Measurements from ENCODE around the gene RGP1. TPM values are rescaled to one million over a fixed set of nuclear protein-coding genes. Genes with fewer than 3 reads are reported as not detected.

RGP1 gene
- total RNA-seq, 1 experiment from 2014 or later: 27.1 TPM

DNA sequence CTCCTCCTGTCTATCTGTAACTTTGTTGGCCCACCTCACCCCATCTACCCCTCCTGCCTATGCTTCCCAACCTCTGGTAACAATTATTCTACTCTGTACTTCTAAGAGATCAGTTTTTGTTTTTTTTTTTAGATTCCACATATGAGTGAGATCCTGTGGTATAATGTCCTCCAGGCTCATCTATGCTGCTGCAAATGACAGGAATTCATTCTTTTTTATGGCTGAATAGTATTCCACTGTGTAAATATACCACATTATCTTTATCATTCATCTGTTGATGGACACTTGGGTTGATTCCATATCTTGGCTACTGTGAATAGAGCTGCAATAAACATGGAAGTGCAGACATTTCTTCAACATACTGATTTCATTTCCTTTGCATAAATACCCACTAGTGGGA, 34.3 kb downstream of the RGP1 start:
- H3K9me3 Mint-ChIP-seq (ENCODE audit: unreplicated experiment): no peaks in the 10 kb centered on the region
- no peaks in the 10 kb centered on the region for H3K27me3 Mint-ChIP-seq (ENCODE audit: insufficient read depth, unreplicated experiment)
- Histone ChIP-seq H3K4me3 (ENCODE audit: low read depth, low read length) (no peak overlapping the region), H3K27me3 (replicated peaks; ENCODE audit: control insufficient read depth, insufficient read depth, low read length) (no peaks in the 10 kb centered on the region), H3K36me3 (ENCODE audit: control insufficient read depth, insufficient read depth, low read length) (no peaks in the 10 kb centered on the region), H3K4me1 (no peaks in the 10 kb centered on the region), H3K9me3 (no peaks in the 10 kb centered on the region)
- intact Hi-C loops (cut with micrococcal nuclease; ENCODE audit: unreplicated experiment): no loop called here
- no TSS peak for BruUV-seq (replicated peaks)
- CTCF ChIA-PET: interaction anchor here (1.2 to 1.3 kb wide), 2 partner anchors 12 to 31 kb away, joined by 4 read pairs; partner anchors contain the start of gene HINT2
- POLR2A ChIA-PET: no interaction called here
- H3K4me3 Mint-ChIP-seq (ENCODE audit: unreplicated experiment): no peak overlapping the region
- no peaks in the 10 kb centered on the region for H3K4me1 Mint-ChIP-seq (ENCODE audit: low read depth, unreplicated experiment)
- TF ChIP-seq, protein P1, sequence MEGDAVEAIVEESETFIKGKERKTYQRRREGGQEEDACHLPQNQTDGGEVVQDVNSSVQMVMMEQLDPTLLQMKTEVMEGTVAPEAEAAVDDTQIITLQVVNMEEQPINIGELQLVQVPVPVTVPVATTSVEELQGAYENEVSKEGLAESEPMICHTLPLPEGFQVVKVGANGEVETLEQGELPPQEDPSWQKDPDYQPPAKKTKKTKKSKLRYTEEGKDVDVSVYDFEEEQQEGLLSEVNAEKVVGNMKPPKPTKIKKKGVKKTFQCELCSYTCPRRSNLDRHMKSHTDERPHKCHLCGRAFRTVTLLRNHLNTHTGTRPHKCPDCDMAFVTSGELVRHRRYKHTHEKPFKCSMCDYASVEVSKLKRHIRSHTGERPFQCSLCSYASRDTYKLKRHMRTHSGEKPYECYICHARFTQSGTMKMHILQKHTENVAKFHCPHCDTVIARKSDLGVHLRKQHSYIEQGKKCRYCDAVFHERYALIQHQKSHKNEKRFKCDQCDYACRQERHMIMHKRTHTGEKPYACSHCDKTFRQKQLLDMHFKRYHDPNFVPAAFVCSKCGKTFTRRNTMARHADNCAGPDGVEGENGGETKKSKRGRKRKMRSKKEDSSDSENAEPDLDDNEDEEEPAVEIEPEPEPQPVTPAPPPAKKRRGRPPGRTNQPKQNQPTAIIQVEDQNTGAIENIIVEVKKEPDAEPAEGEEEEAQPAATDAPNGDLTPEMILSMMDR (IDR thresholded peaks at IDR 0.05; ENCODE audit: insufficient read depth in 1 of 2, low read depth in 1 of 2, low read length in 1 of 2, severe bottlenecking in 1 of 2, unreplicated experiment in 1 of 2): no peak
- DNase-seq: no peak
- H3K27ac Mint-ChIP-seq (ENCODE audit: unreplicated experiment): no peak overlapping the region
- no peaks in the 10 kb centered on the region for H3K36me3 Mint-ChIP-seq (ENCODE audit: insufficient read depth, unreplicated experiment)

DNA sequence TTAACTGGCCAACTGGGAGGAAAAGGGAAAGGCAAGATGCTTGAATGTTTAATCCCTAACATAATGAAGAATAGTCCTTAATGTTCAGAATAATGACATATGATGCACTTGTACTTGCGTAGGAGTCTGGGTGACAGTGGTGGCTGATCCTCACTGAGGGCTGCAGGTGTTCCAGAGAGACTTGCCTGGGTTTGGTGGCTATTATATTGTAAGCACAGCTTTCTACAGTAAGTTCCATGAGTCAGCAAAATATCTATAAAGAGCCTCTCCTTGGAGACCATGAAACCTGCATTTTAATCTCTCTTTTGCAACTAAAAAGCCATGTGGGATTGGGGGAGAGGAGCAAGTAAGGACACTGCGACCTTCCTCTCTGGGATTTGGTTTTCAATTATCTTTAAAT, 40.5 kb downstream of the RGP1 start:
- ChIA-PET POLR2A (interaction anchor here (0.9 kb wide), 1 partner anchor 25 kb away, joined by 5 read pairs; no protein-coding TSS in a partner anchor), CTCF (interaction anchor here (0.7 to 2.5 kb wide), 20 partner anchors 9 to 234 kb away, joined by 3 to 95 read pairs (median 4); partner anchors contain the start of genes ARHGEF39, CCDC107, CREB3 and GBA2)
- H3K9me3 ChIP-seq: no peaks in the 10 kb centered on the region
- H3K36me3 ChIP-seq (ENCODE audit: control insufficient read depth, insufficient read depth, low read length): 0 out of 2 replicates have a peak, but pooled peaks cover 1% of the 10 kb centered on the region
- H3K4me1 ChIP-seq: peaks cover 8% of the 10 kb centered on the region; the same call in 1 of the 2 replicates
- H3K27ac Mint-ChIP-seq (ENCODE audit: unreplicated experiment): no peak overlapping the region
- no peaks in the 10 kb centered on the region for H3K27me3 Mint-ChIP-seq (ENCODE audit: insufficient read depth, unreplicated experiment)
- H3K36me3 Mint-ChIP-seq (ENCODE audit: insufficient read depth, unreplicated experiment): no peaks in the 10 kb centered on the region
- no peaks in the 10 kb centered on the region for H3K9me3 Mint-ChIP-seq (ENCODE audit: unreplicated experiment)
- intact Hi-C loops (cut with micrococcal nuclease; ENCODE audit: unreplicated experiment): no loop called here
- H3K27me3 ChIP-seq (replicated peaks; ENCODE audit: control insufficient read depth, insufficient read depth, low read length): no peaks in the 10 kb centered on the region
- TF ChIP-seq, protein P1 (IDR thresholded peaks at IDR 0.05; ENCODE audit: insufficient read depth in 1 of 2, low read depth in 1 of 2, low read length in 1 of 2, severe bottlenecking in 1 of 2, unreplicated experiment in 1 of 2): no peak
- DNase-seq: no peak
- BruUV-seq (replicated peaks): no TSS peak
- peaks cover 4% of the 10 kb centered on the region for H3K4me1 Mint-ChIP-seq (ENCODE audit: low read depth, unreplicated experiment)
- no peak overlapping the region for H3K4me3 ChIP-seq (ENCODE audit: low read depth, low read length)
- H3K4me3 Mint-ChIP-seq (ENCODE audit: unreplicated experiment): no peak overlapping the region

DNA sequence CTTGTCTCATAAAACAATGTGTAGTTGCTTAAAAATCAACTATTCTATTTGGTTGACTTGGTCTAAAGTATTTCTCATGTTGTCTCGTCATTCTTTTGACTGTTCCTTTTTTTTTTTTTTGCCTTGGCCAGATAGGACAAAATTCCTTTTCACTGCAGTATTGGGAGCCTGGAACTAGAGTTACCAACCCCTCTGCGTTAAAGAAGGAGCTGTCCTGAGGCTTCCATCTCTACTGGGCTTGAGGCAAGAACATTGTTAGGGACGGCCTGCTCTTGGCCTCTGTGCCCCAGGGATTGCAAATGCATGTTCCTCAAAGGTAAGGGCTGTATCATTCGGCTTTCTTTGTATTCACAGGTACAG, 40.9 kb downstream of the RGP1 start:
- ChIA-PET POLR2A (interaction anchor here (0.7 to 0.9 kb wide), 2 partner anchors 24 to 92 kb away, joined by 4 to 5 read pairs; no protein-coding TSS in a partner anchor), CTCF (interaction anchor here (0.7 to 2.5 kb wide), 27 partner anchors 8 to 236 kb away, joined by 3 to 95 read pairs (median 4); partner anchors contain the start of genes ARHGEF39, CCDC107, CREB3 and FAM221B)
- Histone ChIP-seq H3K36me3 (ENCODE audit: control insufficient read depth, insufficient read depth, low read length) (0 out of 2 replicates have a peak, but pooled peaks cover 1% of the 10 kb centered on the region), H3K4me3 (ENCODE audit: low read depth, low read length) (no peak overlapping the region), H3K27me3 (replicated peaks; ENCODE audit: control insufficient read depth, insufficient read depth, low read length) (no peaks in the 10 kb centered on the region), H3K9me3 (no peaks in the 10 kb centered on the region), H3K4me1 (peaks cover 8% of the 10 kb centered on the region; the same call in 1 of the 2 replicates)
- intact Hi-C loops (cut with micrococcal nuclease; ENCODE audit: unreplicated experiment): loop anchor here (1.0 kb wide), 3 partner anchors 23 to 92 kb away; no protein-coding TSS in a partner anchor
- no peaks in the 10 kb centered on the region for H3K9me3 Mint-ChIP-seq (ENCODE audit: unreplicated experiment)
- H3K27ac Mint-ChIP-seq (ENCODE audit: unreplicated experiment): no peak overlapping the region
- DNase-seq: no peak
- no TSS peak for BruUV-seq (replicated peaks)
- no peaks in the 10 kb centered on the region for H3K27me3 Mint-ChIP-seq (ENCODE audit: insufficient read depth, unreplicated experiment)
- TF ChIP-seq, protein P1 (IDR thresholded peaks at IDR 0.05; ENCODE audit: insufficient read depth in 1 of 2, low read depth in 1 of 2, low read length in 1 of 2, severe bottlenecking in 1 of 2, unreplicated experiment in 1 of 2): no peak
- H3K4me1 Mint-ChIP-seq (ENCODE audit: low read depth, unreplicated experiment): peaks cover 4% of the 10 kb centered on the region
- no peak overlapping the region for H3K4me3 Mint-ChIP-seq (ENCODE audit: unreplicated experiment)
- no peaks in the 10 kb centered on the region for H3K36me3 Mint-ChIP-seq (ENCODE audit: insufficient read depth, unreplicated experiment)

Measured in Caco-2 (cell line).